Right lobe of liver (tissue), 4 donors: Measurements from ENCODE around the gene PROSER2.

Experiments
- POLR2A ChIP-seq: fragments of 450-650 bp; IDR thresholded peaks from one replicate; pipeline ENCODE4 v1.6.1; 2017; ENCODE audit warnings: antibody characterized with exemption, mild to moderate bottlenecking
- TF ChIP-seq, protein P1 (sequence below), 4 donors: fragments of 200-600 bp in 3 of 4; fragments of 450-650 bp in 1 of 4; IDR thresholded peaks; one replicate each; pipeline versions ENCODE4 v1.5.1 to v1.8.0; 2016 to 2022; ENCODE audit warnings: antibody characterized with exemption in 4 of 4, mild to moderate bottlenecking in 2 of 4
- donor health status: DM: no; HTN: no; CAD: no.
- donor health status: DM: no; HTN: no; CAD: no.
- donor health status: DM: no; HTN: yes; CAD: no.

DNA sequence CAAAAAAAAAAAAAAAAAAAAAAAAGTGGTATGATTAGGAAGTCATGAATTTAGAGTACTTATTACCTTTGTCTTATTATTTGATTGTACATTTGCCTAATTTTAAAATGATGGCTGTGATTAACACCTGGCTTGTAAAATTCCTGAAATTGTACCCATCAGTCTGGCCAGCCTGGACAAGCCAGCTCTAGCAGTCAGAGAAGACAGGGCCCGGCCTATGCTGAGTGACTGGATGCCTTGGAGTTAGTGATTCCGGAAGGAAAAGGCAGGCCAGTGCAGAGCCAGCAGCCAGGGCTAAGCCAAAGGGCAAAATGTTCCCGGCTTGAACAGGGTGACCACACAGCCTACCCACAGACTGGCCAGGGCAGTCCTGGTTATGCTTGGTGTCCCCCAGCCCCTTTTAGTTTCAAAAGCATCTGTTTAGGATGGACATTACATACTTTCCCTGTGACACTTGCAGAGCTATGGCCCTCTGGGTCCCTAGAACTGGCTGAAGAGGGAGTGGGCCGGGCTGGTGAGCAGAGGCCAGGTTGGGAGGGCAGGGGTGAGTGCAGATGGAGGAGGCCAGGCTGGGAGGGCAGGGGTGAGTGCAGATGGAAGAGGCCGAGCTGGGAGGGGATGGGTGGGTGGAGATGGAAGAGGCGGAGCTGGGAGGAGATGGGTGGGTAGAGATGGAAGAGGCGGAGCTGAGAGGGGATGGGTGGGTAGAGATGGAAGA is 61.7 kb downstream of the PROSER2 start:
- TF ChIP-seq POLR2A = no peak
- TF ChIP-seq, protein P1, sequence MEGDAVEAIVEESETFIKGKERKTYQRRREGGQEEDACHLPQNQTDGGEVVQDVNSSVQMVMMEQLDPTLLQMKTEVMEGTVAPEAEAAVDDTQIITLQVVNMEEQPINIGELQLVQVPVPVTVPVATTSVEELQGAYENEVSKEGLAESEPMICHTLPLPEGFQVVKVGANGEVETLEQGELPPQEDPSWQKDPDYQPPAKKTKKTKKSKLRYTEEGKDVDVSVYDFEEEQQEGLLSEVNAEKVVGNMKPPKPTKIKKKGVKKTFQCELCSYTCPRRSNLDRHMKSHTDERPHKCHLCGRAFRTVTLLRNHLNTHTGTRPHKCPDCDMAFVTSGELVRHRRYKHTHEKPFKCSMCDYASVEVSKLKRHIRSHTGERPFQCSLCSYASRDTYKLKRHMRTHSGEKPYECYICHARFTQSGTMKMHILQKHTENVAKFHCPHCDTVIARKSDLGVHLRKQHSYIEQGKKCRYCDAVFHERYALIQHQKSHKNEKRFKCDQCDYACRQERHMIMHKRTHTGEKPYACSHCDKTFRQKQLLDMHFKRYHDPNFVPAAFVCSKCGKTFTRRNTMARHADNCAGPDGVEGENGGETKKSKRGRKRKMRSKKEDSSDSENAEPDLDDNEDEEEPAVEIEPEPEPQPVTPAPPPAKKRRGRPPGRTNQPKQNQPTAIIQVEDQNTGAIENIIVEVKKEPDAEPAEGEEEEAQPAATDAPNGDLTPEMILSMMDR (IDR thresholded peaks at IDR 0.05) = no peak
